ENCODE measurements around the gene TCEA3. TPM values are rescaled to one million over a fixed set of nuclear protein-coding genes. Genes with fewer than 3 reads are reported as not detected.

TCEA3 gene
- total and polyA plus RNA-seq, 5 donors = 36.4 to 79.5 (median 48.7) TPM

GRCh38 chr1:23371987-23372880 is 52.3 kb downstream of the TCEA3 start:
- 75% methylated on average over 13 of the region's 13 CpGs for WGBS
- intact Hi-C loops (cut with DNase I) = no loop called here
- no peak for ATAC-seq

GRCh38 chr1:23370709-23371584 is 53.6 kb downstream of the TCEA3 start:
- no peaks in the 10 kb centered on the region for H3K27me3 ChIP-seq (ENCODE audit: control insufficient read depth, insufficient read depth)
- intact Hi-C loops (cut with DNase I) = no loop called here
- no peak for ATAC-seq
- peak overlapping the region; percentile 99 for H3K27ac ChIP-seq (ENCODE audit: low read length)
- H3K4me3 ChIP-seq (ENCODE audit: low read length) = no peak overlapping the region
- 28% methylated on average over 13 of the region's 13 CpGs for WGBS
- H3K4me1 ChIP-seq (ENCODE audit: control insufficient read depth, insufficient read depth, low read length) = peaks cover 8% of the 10 kb centered on the region
- DNase-seq = peak in 1 of 3 donors; percentile 33
- no peaks in the 10 kb centered on the region for H3K9me3 ChIP-seq (ENCODE audit: control insufficient read depth, low read length)

More at GRCh38 chr1:23371987-23372880, 52.3 kb downstream of the TCEA3 start:
- no peak overlapping the region for H3K4me3 ChIP-seq (ENCODE audit: low read length)
- H3K4me1 ChIP-seq (ENCODE audit: control insufficient read depth, insufficient read depth, low read length) = peaks cover 8% of the 10 kb centered on the region
- H3K27ac ChIP-seq (ENCODE audit: low read length) = no peak overlapping the region
- no peak for DNase-seq
- H3K27me3 ChIP-seq (ENCODE audit: control insufficient read depth, insufficient read depth) = no peaks in the 10 kb centered on the region
- H3K9me3 ChIP-seq (ENCODE audit: control insufficient read depth, low read length) = no peaks in the 10 kb centered on the region

- Histone ChIP-seq H3K27ac (ENCODE audit: low read length) (peak overlapping the region; percentile 99), H3K9me3 (ENCODE audit: control insufficient read depth, low read length) (no peaks in the 10 kb centered on the region), H3K27me3 (ENCODE audit: control insufficient read depth, insufficient read depth) (no peaks in the 10 kb centered on the region), H3K4me1 (ENCODE audit: control insufficient read depth, insufficient read depth, low read length) (peaks cover 8% of the 10 kb centered on the region), H3K4me3 (ENCODE audit: low read length) (peak overlapping the region; percentile 85)
- intact Hi-C loops (cut with DNase I) = no loop called here
- 21% methylated on average over 5 of the region's 5 CpGs for WGBS
- DNase-seq = no peak
- ATAC-seq = no peak
These were observed 54.2 kb downstream of the TCEA3 start for GRCh38 chr1:23370330-23370708.

DNA sequence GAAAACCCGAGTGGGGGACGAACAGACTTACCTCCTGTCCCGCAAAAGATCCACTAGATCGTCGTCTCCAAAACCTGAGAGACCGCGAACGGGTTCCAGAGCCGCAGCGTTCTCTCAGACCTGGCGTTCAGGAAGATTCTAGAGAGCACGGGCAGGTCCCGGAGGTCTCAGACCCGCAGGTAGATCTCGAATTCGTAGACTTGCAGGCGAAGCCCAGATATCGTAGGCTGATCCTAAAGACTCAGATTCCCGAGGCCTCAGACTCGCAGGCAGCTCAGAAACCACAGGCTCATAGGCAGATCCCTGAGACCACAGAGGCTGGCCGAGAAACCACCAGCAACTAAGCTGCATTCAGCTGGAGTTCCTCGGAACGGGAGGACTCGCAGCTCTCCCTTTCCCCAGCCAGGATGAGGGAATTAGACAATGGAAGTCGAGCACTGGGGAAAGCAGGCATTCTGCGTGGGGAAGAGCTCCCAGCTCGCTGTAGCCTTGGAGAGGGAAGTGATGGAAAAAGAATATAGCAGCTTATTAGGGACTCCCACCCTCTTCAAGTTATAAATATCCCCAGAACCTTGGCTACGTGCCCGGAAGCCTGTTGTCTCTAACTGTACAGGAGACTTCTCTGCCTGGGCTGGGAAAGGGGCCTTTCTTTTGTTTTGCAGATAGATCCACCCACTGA is 55.1 kb downstream of the TCEA3 start, which contains the start of gene ZNF436:
ZNF436 (minus strand) TSS at position 502 of the 679 bp plus-strand sequence. CDS start 1,831 bp downstream, outside the sequence.
- intact Hi-C loops (cut with DNase I) = loop anchor here in 1 of 4 donors (5.0 kb wide), 1 partner anchor 33 kb away; no protein-coding TSS in a partner anchor
- Histone ChIP-seq H3K27ac (ENCODE audit: low read length) (peak within 1 kb of the TSS; percentile 99), H3K4me3 (ENCODE audit: low read length) (peak within 1 kb of the TSS; percentile 85), H3K4me1 (ENCODE audit: control insufficient read depth, insufficient read depth, low read length) (peaks cover 8% of the 10 kb centered on the region), H3K9me3 (ENCODE audit: control insufficient read depth, low read length) (no peaks in the 10 kb centered on the region), H3K27me3 (ENCODE audit: control insufficient read depth, insufficient read depth) (no peaks in the 10 kb centered on the region)
- DNase-seq (peak; percentile 90 to 95 (median 92)), ATAC-seq (peak; percentile 32 to 33)
- WGBS = under 1% methylated on average over 29 of the region's 29 CpGs

- Histone ChIP-seq H3K4me1 (ENCODE audit: control insufficient read depth, insufficient read depth, low read length) (peaks cover 8% of the 10 kb centered on the region), H3K4me3 (ENCODE audit: low read length) (peak overlapping the region; percentile 85), H3K9me3 (ENCODE audit: control insufficient read depth, low read length) (no peaks in the 10 kb centered on the region), H3K27me3 (ENCODE audit: control insufficient read depth, insufficient read depth) (no peaks in the 10 kb centered on the region), H3K27ac (ENCODE audit: low read length) (peak overlapping the region; percentile 99)
- DNase-seq (peak; percentile 94 to 98 (median 97)), ATAC-seq (peak; percentile 91)
- intact Hi-C loops (cut with DNase I) = loop anchor here in 1 of 4 donors (5.0 kb wide), 1 partner anchor 34 kb away; no protein-coding TSS in a partner anchor
- under 1% methylated on average over 61 of the region's 61 CpGs for WGBS
These were observed 55.8 kb downstream of the TCEA3 start for GRCh38 chr1:23368562-23369334.

GRCh38 chr1:23367791-23368561 is 56.6 kb downstream of the TCEA3 start:
- intact Hi-C loops (cut with DNase I) = loop anchor here in 1 of 4 donors (5.0 kb wide), 1 partner anchor 34 kb away; no protein-coding TSS in a partner anchor

DNA sequence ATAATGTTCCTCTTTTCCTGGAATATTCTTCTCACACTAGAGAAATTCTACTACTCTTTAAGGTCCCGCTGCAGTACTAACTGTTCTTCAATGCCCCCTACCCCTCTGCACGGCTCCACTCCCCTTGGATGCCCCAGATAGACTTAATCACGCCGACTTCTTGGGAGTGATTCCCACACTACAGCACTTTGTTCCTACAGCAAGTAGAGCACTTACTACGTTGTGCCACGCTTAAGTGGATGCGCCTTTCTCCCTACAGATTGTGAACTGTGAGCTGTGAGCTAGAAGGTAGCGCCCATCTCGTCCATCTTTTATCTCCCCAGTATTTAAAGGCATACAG is 57.1 kb downstream of the TCEA3 start:
- ATAC-seq (no peak), DNase-seq (no peak)
- intact Hi-C loops (cut with DNase I) = loop anchor here in 1 of 4 donors (5.0 kb wide), 1 partner anchor 35 kb away; no protein-coding TSS in a partner anchor
- Histone ChIP-seq H3K27ac (ENCODE audit: low read length) (peak overlapping the region; percentile 84), H3K4me3 (ENCODE audit: low read length) (peak overlapping the region; percentile 38), H3K27me3 (ENCODE audit: control insufficient read depth, insufficient read depth) (no peaks in the 10 kb centered on the region), H3K9me3 (ENCODE audit: control insufficient read depth, low read length) (peaks cover 4% of the 10 kb centered on the region), H3K4me1 (ENCODE audit: control insufficient read depth, insufficient read depth, low read length) (peaks cover 8% of the 10 kb centered on the region)
- 56% methylated on average over 9 of the region's 9 CpGs for WGBS

More at GRCh38 chr1:23367791-23368561, 56.6 kb downstream of the TCEA3 start:
- H3K4me3 ChIP-seq (ENCODE audit: low read length) = peak overlapping the region; percentile 85
- DNase-seq (peak; percentile 99 to 100 (median 100)), ATAC-seq (peak; percentile 95 to 96)
- WGBS = 2% methylated on average over 41 of the region's 41 CpGs
- H3K9me3 ChIP-seq (ENCODE audit: control insufficient read depth, low read length) = no peaks in the 10 kb centered on the region
- H3K27ac ChIP-seq (ENCODE audit: low read length) = peak overlapping the region; percentile 99
- peaks cover 8% of the 10 kb centered on the region for H3K4me1 ChIP-seq (ENCODE audit: control insufficient read depth, insufficient read depth, low read length)
- no peaks in the 10 kb centered on the region for H3K27me3 ChIP-seq (ENCODE audit: control insufficient read depth, insufficient read depth)

DNA sequence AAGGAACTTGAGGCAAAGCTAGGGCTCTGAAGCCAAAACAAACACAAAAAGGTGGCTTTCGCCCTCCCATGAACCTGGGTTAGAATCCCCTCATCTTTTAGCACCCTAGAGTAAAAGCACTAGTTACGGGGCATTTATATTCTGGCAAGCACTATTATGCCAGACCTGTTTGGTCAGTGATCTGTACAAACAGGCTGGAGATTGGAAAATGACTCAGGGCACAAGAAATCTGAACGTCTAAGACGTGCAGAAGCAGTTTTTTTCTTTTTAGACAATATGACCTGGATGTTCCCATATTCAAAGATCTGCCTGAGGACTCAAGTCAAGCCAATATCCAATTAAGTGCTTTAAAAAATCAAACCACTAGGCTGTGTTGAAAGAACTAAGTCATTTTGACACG is 58.0 kb downstream of the TCEA3 start:
- DNase-seq = no peak
- intact Hi-C loops (cut with DNase I) = loop anchor here in 1 of 4 donors (5.0 kb wide), 1 partner anchor 36 kb away; no protein-coding TSS in a partner anchor
- Histone ChIP-seq H3K27me3 (ENCODE audit: control insufficient read depth, insufficient read depth) (no peaks in the 10 kb centered on the region), H3K4me1 (ENCODE audit: control insufficient read depth, insufficient read depth, low read length) (peaks cover 8% of the 10 kb centered on the region), H3K9me3 (ENCODE audit: control insufficient read depth, low read length) (peaks cover 11% of the 10 kb centered on the region), H3K27ac (ENCODE audit: low read length) (no peak overlapping the region), H3K4me3 (ENCODE audit: low read length) (no peak overlapping the region)
- no peak for ATAC-seq
- 81% methylated on average over 5 of the region's 5 CpGs for WGBS

- H3K9me3 ChIP-seq (ENCODE audit: control insufficient read depth, low read length) = peaks cover 14% of the 10 kb centered on the region
- no peak for ATAC-seq
- H3K27ac ChIP-seq (ENCODE audit: low read length) = no peak overlapping the region
- DNase-seq = no peak
- 85% methylated on average over 2 of the region's 2 CpGs for WGBS
- intact Hi-C loops (cut with DNase I) = loop anchor here in 1 of 4 donors (5.0 kb wide), 1 partner anchor 36 kb away; no protein-coding TSS in a partner anchor
- no peak overlapping the region for H3K4me3 ChIP-seq (ENCODE audit: low read length)
- H3K4me1 ChIP-seq (ENCODE audit: control insufficient read depth, insufficient read depth, low read length) = peaks cover 8% of the 10 kb centered on the region
- no peaks in the 10 kb centered on the region for H3K27me3 ChIP-seq (ENCODE audit: control insufficient read depth, insufficient read depth)
These were observed 58.4 kb downstream of the TCEA3 start for GRCh38 chr1:23366146-23366545.
